NOMO-1 treated with DMSO at 0.1 percent for 48 hours (cell line): ENCODE results near the gene ZNF132.

Experiments used
- DNase-seq: peaks from one replicate; lab custom pipeline; 2025; ENCODE audit not compliant: unreplicated experiment; lab: John Stamatoyannopoulos, UW

ZNF132 gene

GRCh38 chr19:58392945-58393724 is 46.8 kb downstream of the ZNF132 start:
- no peak for DNase-seq

- no peak for DNase-seq
Measured at GRCh38 chr19:58388175-58388526, 51.8 kb downstream of the ZNF132 start.

GRCh38 chr19:58387338-58388174 is 52.4 kb downstream of the ZNF132 start:
- DNase-seq: no peak

GRCh38 chr19:58386576-58387337 is 53.2 kb downstream of the ZNF132 start, which contains the start of gene RPS5:
TSS of gene RPS5 (plus strand) at chr19:58387269. CDS start at chr19:58388138, 869 bp downstream.
- DNase-seq: peak; percentile 98

GRCh38 chr19:58385891-58386575 is 53.9 kb downstream of the ZNF132 start:
- DNase-seq: no peak

GRCh38 chr19:58385313-58385890 is 54.6 kb downstream of the ZNF132 start:
- DNase-seq: no peak

GRCh38 chr19:58382997-58383603 is 56.9 kb downstream of the ZNF132 start:
- no peak for DNase-seq
